PC-9 (cell line): Measurements from ENCODE around the gene F12.

ENCODE experiments used
- CTCF ChIP-seq: fragments of 200-600 bp; sonication (generic); conservative IDR thresholded peaks from 2 replicates; pipeline ENCODE4 v1.6.1; 2017; ENCODE audit warnings: mixed run types, antibody characterized with exemption, mild to moderate bottlenecking, moderate library complexity
- EZH2 ChIP-seq: fragments of 200-600 bp; sonication (generic); IDR thresholded peaks from 2 replicates; pipeline ENCODE4 v1.8.0; 2017; ENCODE audit warnings: antibody characterized with exemption, low read depth

- no peak for TF ChIP-seq CTCF
- TF ChIP-seq EZH2 = no peak
These were observed 22.2 kb upstream of the F12 start for GRCh38 chr5:177431317-177432142.
